HepG2 (cell line): ENCODE measurements around the gene HAND1. TPM values are rescaled to one million over a fixed set of nuclear protein-coding genes. Genes with fewer than 3 reads are reported as not detected.

ENCODE experiments used
- CBX5 ChIP-seq: sonication (generic); formaldehyde crosslinking; IDR thresholded peaks from 2 replicates; pipeline ENCODE4 v1.4.0; 2020; ENCODE audit warnings: missing genetic modification reagents, borderline replicate concordance
- CC2D1A ChIP-seq: sonication (generic); formaldehyde crosslinking; IDR thresholded peaks from 2 replicates; pipeline ENCODE4 v1.8.1; 2023; ENCODE audit warnings: mild to moderate bottlenecking, missing genetic modification reagents
- CHD4 ChIP-seq: fragments of 200-600 bp; sonication (generic); IDR thresholded peaks from 2 replicates; pipeline ENCODE4 v1.7.0; 2017; ENCODE audit warnings: mild to moderate bottlenecking, low read length, borderline replicate concordance
- CREB3 ChIP-seq: sonication (generic); formaldehyde crosslinking; IDR thresholded peaks from 2 replicates; pipeline ENCODE4 v1.5.0; 2020; ENCODE audit warnings: missing genetic modification reagents
- ESRRA ChIP-seq: sonication (generic); formaldehyde crosslinking; IDR thresholded peaks from 2 replicates; pipeline ENCODE4 v1.5.1; 2020; ENCODE audit warnings: mild to moderate bottlenecking, low read depth, missing genetic modification reagents
- ETS1 ChIP-seq: sonication (generic); formaldehyde crosslinking; IDR thresholded peaks from 2 replicates; pipeline ENCODE4 v1.4.0; 2020; ENCODE audit warnings: missing genetic modification reagents
- FOXM1 ChIP-seq: sonication (generic); formaldehyde crosslinking; IDR thresholded peaks from 2 replicates; pipeline ENCODE4 v1.5.0; 2020; ENCODE audit warnings: missing genetic modification reagents
- GABPA ChIP-seq, 2 experiments: IDR thresholded peaks; 2 replicates each; pipeline ENCODE4 v1.6.1; 2011 to 2016; ENCODE audit warnings: low read depth in 2 of 2, low read length in 1 of 2, missing biosample characterization in 1 of 2, missing genetic modification characterization in 1 of 2
- HNF4G ChIP-seq, 2 experiments: sonication (generic) in 1 of 2; formaldehyde crosslinking in 1 of 2; IDR thresholded peaks; 2 replicates each; pipeline versions ENCODE4 v1.4.0 to v1.6.1; 2011 to 2020; ENCODE audit warnings: borderline replicate concordance in 2 of 2, low read depth in 2 of 2, mild to moderate bottlenecking in 2 of 2, low read length in 1 of 2, missing genetic modification reagents in 1 of 2, moderate library complexity in 1 of 2
- IRF2 ChIP-seq: IDR thresholded peaks from 2 replicates; pipeline ENCODE4 v1.6.1; 2018; ENCODE audit warnings: missing genetic modification reagents, missing compliant biosample characterization
- MEIS1 ChIP-seq: sonication (generic); formaldehyde crosslinking; IDR thresholded peaks from 2 replicates; pipeline ENCODE4 v1.9.0; 2021; ENCODE audit warnings: mild to moderate bottlenecking, missing genetic modification reagents, moderate library complexity, borderline replicate concordance
- NFYB ChIP-seq: sonication (generic); formaldehyde crosslinking; IDR thresholded peaks from 2 replicates; pipeline ENCODE4 v1.4.0; 2020; ENCODE audit warnings: missing genetic modification reagents
- NONO ChIP-seq, 2 experiments: fragments of 450-650 bp in 1 of 2; sonication (generic) in 1 of 2; formaldehyde crosslinking in 1 of 2; IDR thresholded peaks in 1 of 2; conservative IDR thresholded peaks in 1 of 2; 2 replicates each; pipeline versions ENCODE4 v1.6.1 to v1.8.0; 2017 to 2022; ENCODE audit warnings: mild to moderate bottlenecking in 1 of 2, missing genetic modification reagents in 1 of 2, moderate library complexity in 1 of 2
- NR0B2 ChIP-seq: sonication (generic); formaldehyde crosslinking; IDR thresholded peaks from 2 replicates; pipeline ENCODE4 v1.4.0; 2020; ENCODE audit warnings: mild to moderate bottlenecking, missing genetic modification reagents
- PBX3 ChIP-seq: sonication (generic); formaldehyde crosslinking; IDR thresholded peaks from 2 replicates; pipeline ENCODE4 v1.8.1; 2023; ENCODE audit warnings: missing genetic modification reagents, inconsistent platforms, borderline replicate concordance
- WIZ ChIP-seq: sonication (generic); formaldehyde crosslinking; IDR thresholded peaks from 2 replicates; pipeline ENCODE4 v1.5.1; 2020; ENCODE audit warnings: mild to moderate bottlenecking, missing genetic modification reagents
- ZFX ChIP-seq: sonication (generic); formaldehyde crosslinking; IDR thresholded peaks from 2 replicates; pipeline ENCODE4 v1.4.0; 2020; ENCODE audit warnings: mild to moderate bottlenecking, low read depth, missing genetic modification reagents, moderate library complexity
- ZNF136 ChIP-seq: sonication (generic); formaldehyde crosslinking; IDR thresholded peaks from 2 replicates; pipeline ENCODE4 v1.8.1; 2022; ENCODE audit warnings: low read depth, mild to moderate bottlenecking, moderate library complexity, missing genetic modification reagents
- ZNF235 ChIP-seq: sonication (generic); formaldehyde crosslinking; IDR thresholded peaks from 2 replicates; pipeline ENCODE4 v1.8.1; 2023; ENCODE audit warnings: mild to moderate bottlenecking, missing genetic modification reagents, borderline replicate concordance
- ZNF274 ChIP-seq: sonication (generic); formaldehyde crosslinking; IDR thresholded peaks from 2 replicates; pipeline ENCODE4 v1.5.1; 2020; ENCODE audit warnings: mild to moderate bottlenecking, missing genetic modification reagents
- ZNF354B ChIP-seq: sonication (generic); formaldehyde crosslinking; IDR thresholded peaks from 2 replicates; pipeline ENCODE4 v1.8.0; 2022; ENCODE audit warnings: mild to moderate bottlenecking, missing genetic modification reagents
- ZNF432 ChIP-seq: sonication (generic); formaldehyde crosslinking; IDR thresholded peaks from 2 replicates; pipeline ENCODE4 v1.5.0; 2020; ENCODE audit warnings: missing genetic modification reagents, mild to moderate bottlenecking, borderline replicate concordance
- ZNF704 ChIP-seq: sonication (generic); formaldehyde crosslinking; IDR thresholded peaks from 2 replicates; pipeline ENCODE4 v1.8.1; 2023; ENCODE audit warnings: mild to moderate bottlenecking, inconsistent platforms, moderate library complexity, missing genetic modification reagents, borderline replicate concordance
- polyA plus RNA-seq, 8 experiments: library from polyadenylated mRNA; depleted of rRNA in 3 of 8; stranded (reverse) in 7 of 8; unstranded in 1 of 8; fragments of >200 nt; fragmentation: Illumina TruSeq in 4 of 8; extraction: Trizol in 4 of 8; gene quantifications; 2 replicates each; pipeline versions ENCODE4 v1.2.1 to v1.2.3, GENCODE V29; 2011 to 2016; ENCODE audit warnings: low read depth in 4 of 8, missing spikeins in 1 of 8, mixed read lengths in 1 of 8; ENCODE audit not compliant: insufficient read depth in 1 of 8
- total RNA-seq, 5 experiments: library from RNA; depleted of rRNA; stranded (reverse); fragments of >200 nt; fragmentation: Illumina TruSeq; extraction: Trizol; gene quantifications; 2 replicates each; pipeline ENCODE4 v1.2.3, GENCODE V29; 2016; ENCODE audit warnings: low read depth in 1 of 5

HAND1 gene
- total and polyA plus RNA-seq, 2 of the 13 experiments (the other 11 are each of a cell fraction or from before 2014, with no cell fraction given), result not detected

GRCh38 chr5:154446195-154447088 lies 31.6 kb downstream of the HAND1 start (continued):
- TF ChIP-seq NR0B2 (CRISPR knock-in tag) (no peak), CREB3 (CRISPR knock-in tag) (no peak), CC2D1A (CRISPR knock-in tag) (no peak), WIZ (CRISPR knock-in tag) (no peak), PBX3 (CRISPR knock-in tag) (no peak), ZNF235 (CRISPR knock-in tag) (no peak), IRF2 (0 out of 2 replicates have a peak, but pooled peaks have one; percentile 21), GABPA (IDR thresholded peaks at IDR 0.05; ENCODE audit: low read depth, low read length) (no peak), GABPA (CRISPR knock-in tag; IDR thresholded peaks at IDR 0.05; ENCODE audit: low read depth) (no peak), FOXM1 (CRISPR knock-in tag) (no peak), ZNF136 (CRISPR knock-in tag) (no peak), ESRRA (CRISPR knock-in tag) (no peak), NFYB (no peak), HNF4G (IDR thresholded peaks at IDR 0.05; ENCODE audit: borderline replicate concordance, low read depth, low read length) (no peak), HNF4G (CRISPR knock-in tag; IDR thresholded peaks at IDR 0.05; ENCODE audit: borderline replicate concordance, low read depth) (no peak), CBX5 (CRISPR knock-in tag) (no peak), ZNF704 (CRISPR knock-in tag) (no peak), ZNF354B (CRISPR knock-in tag) (no peak), ZNF432 (no peak), CHD4 (no peak), ZFX (CRISPR knock-in tag) (peak; percentile 71), ETS1 (CRISPR knock-in tag) (no peak), MEIS1 (CRISPR knock-in tag) (no peak), NONO (IDR thresholded peaks at IDR 0.05) (no peak), NONO (CRISPR knock-in tag; conservative IDR thresholded peaks at IDR 0.05) (no peak), ZNF274 (CRISPR knock-in tag) (no peak)
